ENCODE results near the gene PBX4. TPM values are rescaled to one million over a fixed set of nuclear protein-coding genes. Genes with fewer than 3 reads are reported as not detected.

The PBX4 gene
- total and polyA plus RNA-seq, 2 of the 8 experiments (the other 6 are each of a cell fraction or from before 2014, with no cell fraction given): 3.4 to 3.8 TPM

GRCh38 chr19:19633711-19634515 lies 15.4 kb upstream of the PBX4 start:
- Histone ChIP-seq H4K91ac (replicated peaks; ENCODE audit: insufficient read length, low read length) (no peak overlapping the region), H3K4me3 (ENCODE audit: extremely low read depth in 1 of 4, insufficient read depth in 2 of 4, low read depth in 3 of 4, low read length in 4 of 4) (no peak overlapping the region), H3K9ac (replicated peaks in 1 of 4; ENCODE audit: extremely low read depth in 1 of 4, low read depth in 3 of 4, low read length in 3 of 4) (no peak overlapping the region), H2BK5ac (ENCODE audit: low read depth, low read length) (no peak overlapping the region), H3K36me3 (ENCODE audit: control insufficient read depth in 2 of 4, insufficient read depth in 4 of 4, low read length in 3 of 4) (peaks cover 4 to 12% (median 11%) of the 10 kb centered on the region in 4 experiments; a peak in 7 of 8 replicates), H3K9me3 (ENCODE audit: insufficient read depth in 2 of 2, low read depth in 1 of 2, low read length in 1 of 2) (no peaks in the 10 kb centered on the region), H3K79me2 (ENCODE audit: control insufficient read depth in 1 of 2, insufficient read depth in 2 of 2, low read length in 2 of 2) (no peaks in the 10 kb centered on the region), H2BK15ac (ENCODE audit: low read length) (no peak overlapping the region), H3K56ac (replicated peaks; ENCODE audit: insufficient read length, low read depth, low read length) (no peak overlapping the region), H4K8ac (ENCODE audit: extremely low read depth, insufficient read depth, low read length) (no peak overlapping the region; the same call in 1 of the 2 replicates), H3K27me3 (replicated peaks in 1 of 4; ENCODE audit: control insufficient read depth in 3 of 4, extremely low read depth in 1 of 4, insufficient read depth in 3 of 4, low read length in 3 of 4) (no peaks in the 10 kb centered on the region), H4K5ac (ENCODE audit: insufficient read length, low read depth, low read length) (no peak overlapping the region), H3K4ac (replicated peaks; ENCODE audit: insufficient read length, low read depth, low read length) (no peak overlapping the region), H3K27ac (ENCODE audit: low read depth, low read length) (no peak overlapping the region), H3K4me2 (ENCODE audit: insufficient read depth in 1 of 2, low read depth in 2 of 2, low read length in 2 of 2) (no peak overlapping the region), H3K4me1 (replicated peaks in 1 of 4; ENCODE audit: control insufficient read depth in 3 of 4, insufficient read depth in 4 of 4, low read length in 3 of 4) (peaks cover 0 to 8% (median 6%) of the 10 kb centered on the region in 4 experiments; a peak in 5 of 7 replicates), H2BK20ac (ENCODE audit: low read length) (no peak overlapping the region), H2BK12ac (ENCODE audit: low read depth, low read length) (no peak overlapping the region), H2BK120ac (replicated peaks; ENCODE audit: low read depth, low read length) (no peak overlapping the region), H4K20me1 (replicated peaks in 1 of 2; ENCODE audit: control insufficient read depth in 1 of 2, insufficient read depth in 2 of 2, low read length in 2 of 2) (peaks cover 0 to 9% of the 10 kb centered on the region in 2 experiments), H3K23me2 (ENCODE audit: low read depth, low read length) (peaks cover under 1% of the 10 kb centered on the region; the same call in 1 of the 2 replicates), H3K79me1 (ENCODE audit: low read depth, low read length) (peaks cover 2% of the 10 kb centered on the region; the same call in 1 of the 2 replicates), H2AK5ac (ENCODE audit: low read depth, low read length) (no peak overlapping the region), H3K18ac (ENCODE audit: extremely low read depth, low read length) (no peak overlapping the region), H3K14ac (ENCODE audit: insufficient read length) (no peak overlapping the region), H3K23ac (ENCODE audit: insufficient read length) (no peak overlapping the region), H2AFZ (ENCODE audit: low read length) (no peak overlapping the region)
- 93% methylated on average over 18 of the region's 22 CpGs; no CpG with 5 or more reads in 1 of the 2 experiments for WGBS, 2 experiments (ENCODE audit: extremely low coverage in 1 of 2, insufficient coverage in 1 of 2, insufficient read length in 1 of 2, insufficient replicate concordance in 2 of 2, low coverage in 1 of 2, low lambda C conversion rate in 2 of 2, missing lambda C conversion rate in 1 of 2)
- DNase-seq (ENCODE audit: low read depth in 1 of 2, low spot score in 2 of 2): no peak
- CTCF ChIA-PET (ENCODE audit: partially characterized antibody): interaction anchor here (1.2 to 2.5 kb wide), 2 partner anchors 10 to 30 kb away, joined by 3 to 9 read pairs; partner anchors contain the start of gene GMIP
- POLR2A ChIA-PET (ENCODE audit: partially characterized antibody): interaction anchor here (0.8 to 1.6 kb wide), 5 partner anchors 10 to 82 kb away, joined by 3 to 5 read pairs (median 3); partner anchors contain the start of gene ATP13A1
- no peak for FAIRE-seq
- TF ChIP-seq BRCA1 (IDR thresholded peaks at IDR 0.05; ENCODE audit: low read depth, low read length) (no peak), POLR2AphosphoS5 (IDR thresholded peaks at IDR 0.05; ENCODE audit: low read depth, low read length) (no peak), POU5F1 (IDR thresholded peaks at IDR 0.05; ENCODE audit: low read depth, low read length) (no peak), FOSL1 (IDR thresholded peaks at IDR 0.05; ENCODE audit: insufficient read depth, low read depth, low read length) (no peak), BCL11A (IDR thresholded peaks at IDR 0.05; ENCODE audit: low read depth in 2 of 2, low read length in 2 of 2) (no peak)
